G401 (cell line): ENCODE data around the gene AUTS2. TPM values are rescaled to one million over a fixed set of nuclear protein-coding genes. Genes with fewer than 3 reads are reported as not detected.
A peak's percentile ranks its signal among the peaks of the same experiment; 100 is the strongest.

ENCODE experiments used
- DNase-seq: peaks from one replicate; pipeline ENCODE4 v3.0.0-alpha.2; 2015; ENCODE audit warnings: low spot score
- in situ Hi-C: cut with HindIII; loops from 2 replicates; pipeline ENCODE4 v1.10.0; 2016; ENCODE audit warnings: low sequenced_read_pairs, mixed read lengths
- total RNA-seq: library from RNA; depleted of rRNA; stranded (reverse); fragments of >200 nt; shearing (Covaris generic); gene quantifications from 2 replicates; pipeline ENCODE4 v1.2.3, GENCODE V29; 2014

The AUTS2 gene
- total RNA-seq, 1 experiment from 2014 or later: 4.4 TPM

- no peak for DNase-seq
- in situ Hi-C loops: no loop called here
Measured at GRCh38 chr7:69743436-69743835, 145.2 kb downstream of the AUTS2 start.

- in situ Hi-C loops: no loop called here
- DNase-seq: no peak
Measured at GRCh38 chr7:69744026-69744425, 145.8 kb downstream of the AUTS2 start.

GRCh38 chr7:69746383-69746782, 148.1 kb downstream of the AUTS2 start:
- DNase-seq: no peak
- in situ Hi-C loops: no loop called here

- in situ Hi-C loops: no loop called here
Measured at GRCh38 chr7:69747144-69747543, 148.9 kb downstream of the AUTS2 start.

GRCh38 chr7:69748530-69748929, 150.3 kb downstream of the AUTS2 start:
- in situ Hi-C loops: no loop called here
- no peak for DNase-seq

More at GRCh38 chr7:69747144-69747543, 148.9 kb downstream of the AUTS2 start:
- no peak for DNase-seq

- DNase-seq: no peak
- in situ Hi-C loops: no loop called here
Measured at GRCh38 chr7:69749372-69749979, 151.2 kb downstream of the AUTS2 start.

- no peak for DNase-seq
- in situ Hi-C loops: no loop called here
Measured at GRCh38 chr7:69749994-69750393, 151.7 kb downstream of the AUTS2 start.

- in situ Hi-C loops: no loop called here
- no peak for DNase-seq
Measured at GRCh38 chr7:69751026-69751425, 152.8 kb downstream of the AUTS2 start.

GRCh38 chr7:69753981-69754380, 155.7 kb downstream of the AUTS2 start:
- in situ Hi-C loops: no loop called here
- no peak for DNase-seq

- DNase-seq: no peak
- in situ Hi-C loops: no loop called here
Measured at GRCh38 chr7:69754476-69754875, 156.2 kb downstream of the AUTS2 start.

GRCh38 chr7:69756235-69756634, 158.0 kb downstream of the AUTS2 start:
- in situ Hi-C loops: no loop called here

GRCh38 chr7:69757528-69757927, 159.3 kb downstream of the AUTS2 start:
- in situ Hi-C loops: no loop called here

More at GRCh38 chr7:69756235-69756634, 158.0 kb downstream of the AUTS2 start:
- no peak for DNase-seq

GRCh38 chr7:69757981-69758430, 159.7 kb downstream of the AUTS2 start:
- in situ Hi-C loops: no loop called here
- DNase-seq: no peak

More at GRCh38 chr7:69757528-69757927, 159.3 kb downstream of the AUTS2 start:
- no peak for DNase-seq

- DNase-seq: no peak
- in situ Hi-C loops: no loop called here
Measured at GRCh38 chr7:69759373-69759772, 161.1 kb downstream of the AUTS2 start.

- DNase-seq: no peak
- in situ Hi-C loops: no loop called here
Measured at GRCh38 chr7:69761290-69761922, 163.1 kb downstream of the AUTS2 start.

GRCh38 chr7:69762821-69763352, 164.6 kb downstream of the AUTS2 start:
- in situ Hi-C loops: no loop called here

GRCh38 chr7:69763513-69763912, 165.2 kb downstream of the AUTS2 start:
- in situ Hi-C loops: no loop called here
- no peak for DNase-seq

More at GRCh38 chr7:69762821-69763352, 164.6 kb downstream of the AUTS2 start:
- no peak for DNase-seq

- in situ Hi-C loops: no loop called here
- DNase-seq: peak; percentile 64
Measured at GRCh38 chr7:69764147-69764546, 165.9 kb downstream of the AUTS2 start.

- in situ Hi-C loops: no loop called here
- no peak for DNase-seq
Measured at GRCh38 chr7:69764681-69765080, 166.4 kb downstream of the AUTS2 start.

- in situ Hi-C loops: no loop called here
- no peak for DNase-seq
Measured at GRCh38 chr7:69765879-69766278, 167.6 kb downstream of the AUTS2 start.
